HG02642 (cell line): ENCODE data around the gene HES3.

Experiments
- ATAC-seq: cut with Tn5 transposase; IDR thresholded peaks from one replicate; pipeline ENCODE4 v1.9.1; 2021; ENCODE audit warnings: mild to moderate bottlenecking; ENCODE audit not compliant: unreplicated experiment, poor library complexity

HES3 gene

DNA sequence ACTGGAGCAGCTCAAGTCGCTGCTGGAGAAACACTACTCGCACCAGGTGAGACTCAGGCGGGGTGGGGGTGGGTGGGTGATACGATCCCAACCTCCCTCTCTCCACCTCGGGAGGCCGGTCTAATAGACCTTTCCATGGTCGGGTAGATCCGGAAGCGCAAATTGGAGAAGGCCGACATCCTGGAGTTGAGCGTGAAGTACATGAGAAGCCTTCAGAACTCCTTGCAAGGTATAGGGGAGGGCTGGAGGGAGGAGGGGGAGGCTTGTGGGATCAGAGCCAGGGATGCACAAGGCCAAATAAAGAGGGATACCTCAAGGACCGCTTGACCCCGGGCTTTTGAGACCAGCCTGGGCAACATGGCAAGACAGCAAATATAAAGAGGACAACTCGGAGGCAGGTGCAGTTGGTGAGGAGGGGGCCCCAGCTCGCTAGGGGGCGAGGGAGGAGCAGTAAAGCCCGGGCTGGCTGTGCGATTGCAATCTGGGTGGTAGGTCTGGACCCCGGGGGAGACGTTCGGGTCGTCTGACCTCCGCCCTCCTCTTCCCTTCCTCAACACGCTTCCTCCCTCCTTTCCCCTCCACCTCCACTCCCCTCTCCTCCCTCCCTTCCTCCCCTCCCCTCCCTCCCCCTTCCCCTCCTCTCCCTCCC is 546 bp downstream of the HES3 start:
- ATAC-seq = no peak

DNA sequence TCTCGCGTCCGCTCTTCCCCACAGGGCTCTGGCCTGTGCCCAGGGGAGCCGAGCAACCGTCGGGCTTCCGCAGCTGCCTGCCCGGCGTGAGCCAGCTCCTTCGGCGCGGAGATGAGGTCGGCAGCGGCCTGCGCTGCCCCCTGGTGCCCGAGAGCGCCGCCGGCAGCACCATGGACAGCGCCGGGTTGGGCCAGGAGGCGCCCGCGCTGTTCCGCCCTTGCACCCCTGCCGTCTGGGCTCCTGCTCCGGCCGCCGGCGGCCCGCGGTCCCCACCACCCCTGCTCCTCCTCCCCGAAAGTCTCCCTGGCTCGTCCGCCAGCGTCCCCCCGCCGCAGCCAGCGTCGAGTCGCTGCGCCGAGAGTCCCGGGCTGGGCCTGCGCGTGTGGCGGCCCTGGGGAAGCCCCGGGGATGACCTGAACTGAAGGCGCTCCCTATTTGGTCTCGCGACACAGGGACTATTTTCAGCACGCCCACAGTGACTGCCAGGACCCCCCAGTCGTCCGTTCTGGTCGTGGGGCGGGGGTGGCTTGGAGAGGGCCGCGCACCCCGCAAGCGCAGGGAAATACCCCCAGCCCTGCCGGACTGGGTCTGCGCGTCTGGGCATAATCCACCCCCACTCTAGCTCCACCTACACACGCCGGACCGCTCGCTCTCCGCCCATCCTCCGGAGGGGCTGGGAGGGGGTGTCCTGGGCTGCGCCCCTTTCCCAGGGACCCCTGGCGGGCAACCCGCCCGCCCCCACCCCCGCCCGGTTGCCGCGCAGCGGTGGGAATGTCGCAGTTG is 1.3 kb downstream of the HES3 start:
- ATAC-seq = peak; percentile 60

DNA sequence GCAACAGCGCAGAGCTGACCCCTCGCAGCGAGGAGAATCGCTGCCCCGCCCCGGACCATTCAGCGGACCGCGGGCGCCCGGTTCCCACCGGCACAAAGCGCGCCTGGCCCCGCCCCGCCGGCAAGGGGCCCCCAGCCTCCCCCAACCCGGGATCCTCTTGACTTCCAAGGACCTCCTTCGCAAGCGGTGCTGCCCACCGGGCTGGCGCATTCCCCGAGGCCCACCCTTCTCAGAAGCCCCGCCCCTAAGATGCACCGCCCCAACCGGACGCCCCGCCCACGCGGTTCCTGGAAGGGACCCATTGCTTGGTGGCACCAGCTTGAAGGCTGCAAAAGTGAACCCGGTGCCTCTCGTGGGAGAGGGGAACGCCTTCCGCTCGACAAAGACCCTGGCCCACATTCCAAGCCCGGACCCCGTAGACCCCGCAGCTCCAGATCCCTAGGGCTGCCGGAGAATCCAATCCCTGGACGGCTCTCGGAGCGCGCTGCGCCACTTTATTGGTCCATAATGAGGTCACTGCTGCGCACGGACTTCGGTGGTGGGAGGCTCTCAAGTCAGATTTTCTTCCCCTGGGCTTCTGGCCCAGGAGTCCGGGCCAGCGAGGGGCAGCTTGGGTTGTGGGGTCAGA is 2.0 kb downstream of the HES3 start:
- no peak for ATAC-seq

DNA sequence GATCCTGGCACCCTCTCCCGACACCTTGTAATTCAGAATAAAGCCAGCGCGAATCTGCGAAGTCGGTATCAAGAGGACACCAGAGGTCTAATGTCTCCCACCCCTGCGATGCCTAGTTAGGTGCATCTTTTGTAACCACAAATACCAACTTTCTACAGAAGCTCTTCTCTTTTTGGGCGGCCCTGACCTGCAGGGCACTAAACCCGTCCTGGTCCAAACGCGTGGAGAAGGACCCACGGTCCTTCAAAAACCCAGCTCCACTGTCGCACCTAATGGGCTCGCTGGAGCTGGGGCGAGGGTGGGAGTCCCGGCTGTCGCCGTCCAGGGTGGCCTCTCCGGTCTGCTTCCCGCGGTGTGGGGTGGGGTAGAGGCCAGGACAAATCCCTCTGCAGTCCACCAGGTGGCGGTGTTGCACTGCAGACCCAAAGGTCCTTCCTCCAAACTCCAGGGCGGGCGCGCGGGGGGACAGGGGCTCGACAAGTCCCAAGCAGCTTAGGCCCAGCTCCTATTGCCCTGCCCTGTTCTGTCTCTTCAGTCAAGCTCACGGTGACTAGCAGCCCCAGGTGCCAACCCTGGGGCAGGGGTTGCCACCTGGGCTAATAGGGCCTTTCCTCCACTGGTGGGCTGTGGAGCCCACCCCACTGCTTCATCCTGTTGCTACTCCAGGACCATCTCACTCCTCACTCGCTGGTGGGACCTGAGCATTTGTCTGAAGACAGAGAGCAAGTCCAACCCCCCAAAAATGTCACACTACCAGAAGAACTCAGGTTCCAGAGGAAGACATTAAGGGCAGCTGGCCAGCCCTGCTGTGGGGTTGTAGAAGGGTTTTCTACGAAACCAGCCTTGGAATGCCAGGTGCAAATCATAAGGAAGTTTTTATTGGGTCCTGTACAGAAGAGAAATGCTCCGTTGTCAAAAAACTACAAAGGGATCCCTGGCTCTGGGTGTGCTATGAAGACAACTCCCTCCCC is 2.8 kb downstream of the HES3 start:
- peak; percentile 45 for ATAC-seq

DNA sequence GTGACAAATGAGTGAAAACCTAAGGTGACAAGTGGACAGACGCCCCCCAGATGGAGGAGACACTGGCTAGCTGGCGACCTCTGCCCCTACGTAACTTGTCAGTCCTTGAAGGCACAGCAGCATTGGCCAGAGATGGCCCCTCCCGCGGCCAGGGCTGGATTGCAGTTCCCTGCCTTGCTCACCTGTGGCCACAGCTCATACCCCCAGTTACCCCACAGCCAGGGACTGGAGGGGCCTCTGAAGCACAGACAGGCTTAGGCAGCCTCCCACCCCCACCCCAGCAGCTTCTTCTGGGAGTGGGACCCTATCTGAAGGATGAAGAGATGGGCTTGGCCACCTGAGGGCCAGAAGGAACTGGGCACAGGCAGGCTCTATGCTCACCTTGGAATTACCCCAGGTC is 3.7 kb downstream of the HES3 start:
- ATAC-seq = no peak

DNA sequence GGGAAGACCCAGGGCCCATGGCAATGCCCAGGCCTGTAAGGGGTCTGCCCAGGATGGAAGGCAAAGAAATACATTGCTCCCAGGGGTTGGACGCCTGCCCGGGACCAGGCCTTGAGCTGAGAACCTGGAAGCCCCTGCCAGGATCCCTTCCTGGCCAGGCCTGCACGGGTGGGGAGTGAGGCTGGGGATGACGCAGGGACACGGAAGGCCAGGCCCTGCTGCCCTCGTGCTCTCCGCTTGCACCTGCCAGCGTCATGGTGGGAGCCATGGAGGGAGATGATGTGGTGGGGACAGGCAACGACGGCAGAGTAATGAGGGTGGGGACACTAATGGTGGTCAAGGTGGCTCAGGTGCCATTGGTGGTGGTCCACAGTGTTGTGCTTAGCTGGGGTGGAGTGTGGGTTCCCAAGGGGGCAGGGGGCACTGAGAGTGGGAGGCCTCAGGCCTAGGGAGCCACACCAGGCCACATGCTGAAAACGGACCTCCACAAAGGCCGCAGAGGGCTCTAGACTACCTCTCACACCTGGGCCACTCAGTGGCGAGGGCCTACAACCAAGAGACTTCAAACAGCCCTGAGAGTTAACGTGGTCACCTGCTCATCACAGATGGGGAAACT is 4.3 kb downstream of the HES3 start:
- ATAC-seq = no peak

DNA sequence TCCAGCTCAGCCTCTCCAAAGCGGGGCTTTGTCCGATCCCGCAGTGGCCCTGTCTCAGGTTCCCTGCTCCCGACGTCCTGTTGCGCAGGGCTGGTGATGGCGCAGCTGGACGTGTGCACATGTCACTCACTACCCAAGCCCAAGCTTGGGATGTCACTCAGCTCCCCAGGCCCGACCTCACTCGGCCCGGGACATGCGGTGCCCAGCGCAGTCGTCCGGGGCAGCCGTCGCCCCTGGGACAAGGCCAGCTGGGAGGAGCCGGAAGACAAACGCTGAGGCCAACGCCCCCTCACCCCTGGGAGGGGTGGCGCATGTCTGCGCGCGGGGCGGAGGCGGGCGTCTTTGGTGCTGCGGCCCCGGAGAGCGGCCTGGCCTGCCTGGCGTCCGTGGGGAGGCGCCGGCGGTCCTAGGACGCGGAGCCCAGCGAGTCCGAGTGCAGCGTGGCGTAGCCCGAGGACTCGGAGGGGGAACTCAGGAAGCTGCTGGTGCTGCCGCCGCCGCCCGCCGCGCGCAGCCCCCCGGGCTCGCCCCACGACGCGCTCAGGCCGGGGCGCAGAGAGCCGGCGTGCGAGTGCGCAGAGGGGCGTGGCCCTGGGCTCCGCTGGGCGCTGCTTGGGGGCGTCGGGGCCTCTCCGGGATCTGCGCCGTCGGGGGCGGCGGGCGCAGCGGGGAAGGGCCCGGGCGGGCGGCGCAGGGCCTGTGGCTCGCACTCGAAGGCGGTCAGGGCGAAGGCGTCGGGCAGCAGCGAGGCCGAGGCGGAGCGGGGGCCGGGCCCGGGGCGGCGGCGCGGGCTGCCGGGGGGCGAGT is 5.2 kb downstream of the HES3 start:
- no peak for ATAC-seq

DNA sequence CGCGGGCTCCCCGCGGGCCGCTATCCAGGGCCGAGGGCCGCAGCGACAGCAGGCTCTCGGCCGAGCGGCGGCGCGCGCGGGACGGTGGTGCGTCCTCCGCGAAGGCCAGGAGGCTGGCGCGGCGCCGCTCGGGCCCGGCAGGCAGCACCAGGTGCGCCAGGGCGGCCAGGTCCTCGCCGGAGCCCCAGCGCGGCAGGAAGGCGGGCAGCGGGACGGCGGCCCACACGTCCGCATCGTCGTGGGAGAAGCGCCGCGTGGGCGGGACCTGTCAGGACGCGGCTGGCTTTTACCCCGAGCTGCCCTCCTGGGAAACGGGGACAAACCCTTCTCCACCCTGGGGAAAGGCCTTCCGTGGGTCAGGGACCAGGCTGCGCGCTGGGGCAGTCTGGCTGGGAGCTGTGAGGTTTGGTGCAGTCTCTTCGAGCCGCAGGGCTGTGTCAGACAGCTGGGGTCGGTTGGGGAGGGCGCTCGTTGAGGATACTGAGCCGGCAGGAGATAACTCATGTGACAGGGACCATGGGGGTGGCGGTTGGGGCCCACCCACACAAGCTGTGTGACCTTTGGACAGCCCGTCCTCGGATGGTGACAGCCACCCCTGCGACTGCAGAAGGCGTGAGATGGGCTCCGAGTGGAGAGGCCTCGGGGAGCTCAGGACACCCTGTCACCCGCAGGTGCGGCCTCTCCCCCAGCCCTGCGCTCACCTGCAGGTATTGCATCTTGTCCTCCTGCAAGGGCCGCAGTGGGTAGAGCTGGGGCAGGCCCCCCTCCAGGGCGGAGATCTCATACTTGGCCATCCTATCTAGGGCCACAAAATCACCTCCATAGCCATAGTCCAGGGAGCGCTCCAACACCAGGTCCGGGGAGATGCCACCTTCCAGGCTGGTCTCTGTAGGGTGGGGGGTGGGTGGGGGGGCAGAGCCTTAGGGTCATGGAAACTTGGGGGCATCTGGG is 6.0 kb downstream of the HES3 start:
- no peak for ATAC-seq

DNA sequence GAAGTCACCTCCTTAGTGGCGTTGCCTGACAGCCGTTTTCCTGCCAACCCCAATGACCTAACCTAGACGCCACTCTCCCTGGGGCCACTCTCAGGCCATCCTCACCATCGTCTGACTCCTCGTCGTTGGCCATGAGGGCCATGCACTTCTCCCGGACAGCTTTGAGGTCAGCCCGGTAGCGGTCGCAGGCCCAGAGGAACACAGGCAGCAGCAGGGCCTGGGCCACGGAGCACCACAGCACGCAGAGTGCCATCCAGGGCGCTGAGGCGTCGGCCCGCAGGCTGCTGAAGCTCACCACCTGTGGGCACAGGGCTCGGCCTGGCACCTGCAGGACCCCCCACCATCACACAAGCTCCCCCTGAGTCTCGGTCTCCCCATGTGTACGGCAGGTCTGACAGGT is 7.3 kb downstream of the HES3 start:
- ATAC-seq = no peak

DNA sequence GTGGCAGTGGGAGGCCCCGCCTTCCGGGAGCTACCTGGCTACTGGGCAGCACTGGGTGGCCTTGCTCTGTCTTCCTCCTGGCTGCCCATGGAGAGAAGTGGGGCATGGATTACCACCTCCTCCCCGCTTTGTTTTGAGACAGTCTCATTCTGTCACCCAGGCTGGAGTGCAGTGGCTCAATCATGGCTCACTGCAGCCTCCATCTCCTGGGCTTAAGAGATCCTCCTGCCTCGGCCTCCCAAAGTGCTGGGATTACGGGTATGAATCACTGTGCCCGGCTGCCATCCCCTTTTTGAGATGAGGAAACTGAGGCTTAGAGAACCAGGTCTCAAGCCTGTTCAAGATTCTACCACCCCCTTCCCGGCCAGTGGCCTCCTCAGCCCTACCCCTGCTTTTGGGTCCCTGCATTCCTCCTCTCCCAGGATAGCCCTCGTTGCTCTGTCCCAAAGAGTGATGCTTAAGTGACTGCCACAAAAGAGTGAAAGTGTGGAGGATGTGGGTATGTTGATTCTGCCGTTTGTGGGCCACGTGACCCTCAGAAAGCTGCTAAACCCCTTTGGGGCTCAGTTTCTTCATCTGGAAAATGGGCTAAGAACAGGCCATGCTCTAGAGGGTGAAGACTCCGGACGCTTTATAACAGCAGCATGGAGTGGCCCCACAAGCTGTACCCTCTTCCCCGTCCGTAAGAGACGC is 7.8 kb downstream of the HES3 start:
- ATAC-seq = no peak

DNA sequence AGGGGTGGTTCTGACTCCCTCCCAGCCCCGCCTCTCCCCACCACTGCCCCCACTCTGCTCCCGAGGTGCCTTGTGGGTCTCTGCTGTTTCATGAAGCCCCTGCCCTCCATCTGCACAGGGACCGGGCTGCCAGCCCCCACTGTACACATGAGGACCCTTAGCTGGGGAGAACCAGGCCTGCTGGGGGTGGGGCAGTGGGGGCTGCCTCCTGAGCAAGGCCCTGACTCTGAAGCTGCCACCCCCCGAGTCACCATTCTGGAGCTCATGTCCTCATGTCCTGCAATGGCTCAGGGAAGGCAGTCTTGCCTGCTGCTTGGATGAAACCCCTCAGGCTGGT is 8.4 kb downstream of the HES3 start:
- no peak for ATAC-seq

DNA sequence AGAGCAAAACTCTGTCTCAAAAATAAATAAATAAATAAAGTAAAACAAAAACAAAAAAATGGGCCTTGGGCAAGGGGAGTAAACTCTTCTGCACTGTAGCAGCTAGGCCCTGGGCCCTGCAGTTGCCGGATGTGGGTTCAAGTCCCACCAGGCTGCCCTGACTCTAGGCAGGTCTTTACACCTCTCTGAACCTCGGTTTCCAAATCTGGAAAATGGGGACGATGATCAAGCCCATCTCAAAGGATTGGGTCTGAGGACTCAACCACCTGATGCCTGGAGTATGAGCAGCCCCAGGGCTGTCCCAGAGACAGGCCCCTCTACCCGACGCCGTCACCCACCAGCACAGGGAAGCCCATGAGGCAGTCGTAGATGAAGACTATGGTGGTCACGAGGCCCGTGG is 9.4 kb downstream of the HES3 start:
- no peak for ATAC-seq

DNA sequence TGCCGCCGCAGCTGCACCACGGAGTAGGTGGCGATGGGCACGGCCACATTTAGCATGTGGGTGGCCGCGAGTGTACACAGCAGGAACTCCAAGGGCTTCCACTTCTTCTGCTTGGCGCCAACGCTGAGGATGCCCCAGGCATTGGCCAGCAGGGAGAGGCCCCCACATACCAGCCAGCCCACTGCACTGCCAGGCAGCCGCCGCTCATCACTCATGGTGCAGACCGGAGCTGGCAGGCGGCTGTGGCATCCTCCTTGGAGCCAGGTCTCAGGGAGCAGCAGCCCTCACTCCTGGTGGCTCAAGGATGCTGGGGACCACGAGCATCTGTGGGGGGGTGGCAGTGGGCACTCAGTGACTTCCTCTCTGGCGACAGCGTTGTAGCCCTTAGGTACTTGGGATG is 10.7 kb downstream of the HES3 start:
- no peak for ATAC-seq

DNA sequence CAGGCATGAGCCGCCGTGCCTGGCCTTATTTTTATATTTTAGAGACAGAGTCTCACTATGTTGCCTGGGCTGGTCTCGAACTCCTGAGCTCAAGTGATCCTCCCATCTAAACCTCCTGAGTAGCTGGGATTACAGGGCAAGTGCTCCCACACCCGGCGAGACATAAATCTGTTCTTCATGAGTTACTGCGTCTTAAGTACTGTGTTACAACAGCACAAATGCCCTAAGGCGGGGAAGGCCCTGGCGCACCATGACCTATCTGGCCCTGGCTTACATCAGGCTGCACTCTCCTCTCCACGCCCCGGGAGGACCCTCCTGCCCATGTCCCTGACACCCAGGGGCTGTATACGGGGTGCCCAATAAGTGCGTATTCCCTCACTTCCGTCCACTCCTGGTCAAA is 12.7 kb downstream of the HES3 start:
- ATAC-seq = no peak

DNA sequence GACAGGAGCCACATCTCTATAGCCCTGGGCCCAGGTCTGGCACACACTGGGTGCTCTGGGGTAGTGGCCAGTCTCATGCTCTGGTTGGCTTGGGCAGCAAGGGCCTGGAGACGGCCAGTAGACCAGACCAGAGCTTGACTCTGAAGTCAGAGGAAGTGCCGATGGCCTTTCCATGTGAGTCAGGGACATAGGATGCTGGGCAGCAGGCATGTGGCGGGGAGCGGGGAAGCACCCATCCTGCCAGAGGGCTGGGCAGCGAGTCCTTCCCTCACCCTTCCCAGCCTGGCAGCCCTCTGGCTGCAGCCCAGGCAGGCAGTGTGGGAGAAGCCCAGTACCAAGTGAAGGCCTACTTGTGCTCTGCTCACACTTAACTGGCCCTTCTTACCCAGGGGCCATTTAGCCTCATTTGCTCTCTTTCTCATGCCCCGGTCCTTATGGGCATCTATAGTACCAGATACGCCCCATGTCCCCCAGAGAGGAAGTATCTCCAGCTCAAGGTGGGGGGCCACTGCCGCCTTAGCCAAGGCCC is 13.6 kb downstream of the HES3 start:
- no peak for ATAC-seq

DNA sequence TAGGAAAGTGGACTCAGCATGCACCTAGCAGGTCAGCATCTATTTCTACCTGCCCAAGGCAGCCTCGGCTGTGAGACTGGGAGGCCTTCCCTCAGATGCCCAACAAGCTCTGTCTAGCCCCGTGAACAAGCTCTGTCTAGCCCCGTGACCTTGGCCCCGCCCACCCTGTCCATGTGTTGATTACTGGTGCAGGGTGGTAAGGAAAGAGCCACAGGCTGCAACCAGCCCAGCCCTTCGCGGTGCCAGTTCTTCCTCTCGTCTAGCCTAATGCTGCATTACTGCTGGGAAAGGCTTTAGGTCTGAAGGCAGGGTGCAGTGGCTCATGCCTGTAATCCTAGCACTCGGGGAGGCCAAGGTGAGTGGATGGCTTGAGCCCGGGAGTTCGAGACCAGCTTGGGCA is 14.7 kb downstream of the HES3 start:
- no peak for ATAC-seq

DNA sequence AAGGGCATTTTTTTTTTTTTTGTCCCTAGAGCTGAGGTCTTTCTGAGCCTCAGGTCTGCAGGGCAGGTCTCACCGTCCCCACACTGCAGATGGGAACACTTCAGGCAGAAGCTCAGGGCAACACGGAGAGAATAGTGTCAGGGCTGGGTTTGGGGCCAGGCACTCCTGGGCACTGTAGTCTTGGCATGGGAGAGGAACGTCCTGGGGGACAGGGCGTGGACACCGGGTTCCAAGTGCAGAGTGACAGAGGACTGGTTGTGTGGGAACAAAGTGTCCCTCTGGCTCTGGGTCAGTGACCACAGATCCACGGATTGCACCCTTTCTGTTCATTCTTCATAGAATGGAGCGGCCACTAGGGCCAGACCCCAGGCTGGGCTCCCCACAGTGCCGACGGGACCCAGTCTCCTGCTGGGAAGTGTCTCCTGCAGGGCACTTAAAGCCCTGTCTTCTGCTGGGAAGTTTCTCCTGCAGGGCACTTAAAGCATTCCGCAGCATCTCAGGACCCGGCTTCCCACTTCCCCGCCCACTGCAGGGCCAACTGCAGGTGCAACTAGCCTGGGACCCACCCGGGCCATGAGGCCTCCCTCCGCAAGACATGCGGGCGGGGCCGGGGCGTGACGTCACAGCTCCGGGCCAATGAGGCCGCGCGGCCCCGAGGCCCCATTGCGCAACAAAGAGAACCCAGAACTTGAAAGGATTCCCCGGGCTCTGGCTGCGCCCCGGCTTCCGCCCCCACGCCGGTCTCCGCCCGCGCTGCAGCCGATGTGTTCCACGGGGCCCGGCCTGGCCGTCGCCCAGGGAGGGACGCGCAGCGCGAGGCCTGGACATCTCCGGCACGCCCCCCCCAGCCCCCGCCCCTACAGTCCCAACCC is 15.7 kb downstream of the HES3 start:
- ATAC-seq = no peak
